HG03442 (cell line): ENCODE data around the gene PCNP.
"Not testable (repeated sequence)": the region's sequence is repeated elsewhere in the genome, so short reads cannot be mapped to it uniquely, and the experiment has no call there.

Experiments
- ATAC-seq: cut with Tn5 transposase; IDR thresholded peaks from one replicate; pipeline ENCODE4 v1.9.1; 2021; ENCODE audit warnings: mild to moderate bottlenecking, moderate library complexity; ENCODE audit not compliant: unreplicated experiment

The PCNP gene

GRCh38 chr3:101561630-101562328, 12.2 kb upstream of the PCNP start, which contains the start of gene TRMT10C:
TRMT10C (plus strand) TSS chr3:101561868; CDS start chr3:101564782, 2,914 bp downstream.
- peak; percentile 99 for ATAC-seq

GRCh38 chr3:101567528-101568317, 6.3 kb upstream of the PCNP start:
- ATAC-seq = no peak

- no peak for ATAC-seq
These were observed 2.7 kb upstream of the PCNP start for GRCh38 chr3:101571028-101571895.

- ATAC-seq = peak; percentile 40
These were observed 570 bp downstream of the PCNP start for GRCh38 chr3:101574388-101575112.

GRCh38 chr3:101577286-101577685, 3.3 kb downstream of the PCNP start:
- no peak for ATAC-seq

- no peak for ATAC-seq
These were observed 14.6 kb downstream of the PCNP start for GRCh38 chr3:101588616-101589015.

- no peak for ATAC-seq
These were observed 17.1 kb downstream of the PCNP start for GRCh38 chr3:101591071-101591470.

- no peak for ATAC-seq
These were observed 28.8 kb downstream of the PCNP start for GRCh38 chr3:101602731-101603130.

- no peak for ATAC-seq
These were observed 29.2 kb downstream of the PCNP start for GRCh38 chr3:101603184-101603583.

GRCh38 chr3:101605398-101605797, 31.4 kb downstream of the PCNP start:
- ATAC-seq = not testable (repeated sequence)

GRCh38 chr3:101611023-101611422, 37.0 kb downstream of the PCNP start:
- peak; percentile 60 for ATAC-seq

GRCh38 chr3:101613014-101613413, 39.0 kb downstream of the PCNP start:
- not testable (repeated sequence) for ATAC-seq

GRCh38 chr3:101615525-101615924, 41.5 kb downstream of the PCNP start:
- no peak for ATAC-seq

GRCh38 chr3:101617478-101617877, 43.5 kb downstream of the PCNP start:
- no peak for ATAC-seq

GRCh38 chr3:101618726-101619125, 44.7 kb downstream of the PCNP start:
- no peak for ATAC-seq

GRCh38 chr3:101619734-101620133, 45.8 kb downstream of the PCNP start:
- no peak for ATAC-seq

- no peak for ATAC-seq
These were observed 49.7 kb downstream of the PCNP start for GRCh38 chr3:101623656-101624055.

GRCh38 chr3:101624857-101625256, 50.9 kb downstream of the PCNP start:
- ATAC-seq = no peak

GRCh38 chr3:101625879-101626278, 51.9 kb downstream of the PCNP start:
- ATAC-seq = no peak

GRCh38 chr3:101629219-101629618, 55.2 kb downstream of the PCNP start:
- ATAC-seq = no peak
